ENCODE measurements around the gene PARK7. TPM values are rescaled to one million over a fixed set of nuclear protein-coding genes. Genes with fewer than 3 reads are reported as not detected.

The PARK7 gene
- total RNA-seq, 2 experiments from 2014 or later, result 429 to 457 TPM

- intact Hi-C loops (cut with micrococcal nuclease), result loop anchor here (5.0 kb wide), 1 partner anchor 913 kb away; the partner anchor contains the start of gene ENO1
These were observed 3.0 kb downstream of the PARK7 start for GRCh38 chr1:7964476-7964875.

GRCh38 chr1:7967196-7967595, 5.7 kb downstream of the PARK7 start:
- H3K4me1 Mint-ChIP-seq (ENCODE audit: low read depth), result peaks cover 47% of the 10 kb centered on the region
- no peaks in the 10 kb centered on the region for H3K27me3 Mint-ChIP-seq
- H3K36me3 Mint-ChIP-seq, result peaks cover 71% of the 10 kb centered on the region
- POLR2A ChIA-PET, result no interaction called here
- H3K9me3 Mint-ChIP-seq, result no peaks in the 10 kb centered on the region
- CTCF ChIA-PET, result interaction anchor here (0.7 to 4.6 kb wide), 3 partner anchors 8 to 384 kb away, joined by 3 to 32 read pairs (median 3); no protein-coding TSS in a partner anchor
- no peak overlapping the region for H3K4me3 Mint-ChIP-seq
- intact Hi-C loops (cut with micrococcal nuclease), result no loop called here
- peak overlapping the region; percentile 49 for H3K27ac Mint-ChIP-seq
- no peak for DNase-seq

More at GRCh38 chr1:7964476-7964875, 3.0 kb downstream of the PARK7 start:
- peaks cover 57% of the 10 kb centered on the region for H3K4me1 Mint-ChIP-seq (ENCODE audit: low read depth)
- H3K4me3 Mint-ChIP-seq, result no peak overlapping the region
- no peaks in the 10 kb centered on the region for H3K27me3 Mint-ChIP-seq
- no peaks in the 10 kb centered on the region for H3K9me3 Mint-ChIP-seq
- H3K27ac Mint-ChIP-seq, result peak overlapping the region; percentile 29
- ChIA-PET POLR2A (no interaction called here), CTCF (interaction anchor here (0.9 to 4.6 kb wide), 2 partner anchors 11 to 51 kb away, joined by 6 to 32 read pairs; no protein-coding TSS in a partner anchor)
- no peak for DNase-seq
- H3K36me3 Mint-ChIP-seq, result peaks cover 56% of the 10 kb centered on the region

GRCh38 chr1:7967651-7968050, 6.1 kb downstream of the PARK7 start:
- CTCF ChIA-PET, result interaction anchor here (1.5 to 4.6 kb wide), 3 partner anchors 8 to 383 kb away, joined by 3 to 32 read pairs (median 3); no protein-coding TSS in a partner anchor
- Mint-ChIP-seq H3K4me3 (no peak overlapping the region), H3K4me1 (ENCODE audit: low read depth) (peaks cover 46% of the 10 kb centered on the region), H3K9me3 (no peaks in the 10 kb centered on the region), H3K27ac (peak overlapping the region; percentile 49), H3K27me3 (no peaks in the 10 kb centered on the region), H3K36me3 (peaks cover 71% of the 10 kb centered on the region)
- intact Hi-C loops (cut with micrococcal nuclease), result no loop called here
- POLR2A ChIA-PET, result no interaction called here
- no peak for DNase-seq

- intact Hi-C loops (cut with micrococcal nuclease), result no loop called here
- Mint-ChIP-seq H3K4me3 (no peak overlapping the region), H3K27ac (no peak overlapping the region), H3K9me3 (no peaks in the 10 kb centered on the region), H3K27me3 (no peaks in the 10 kb centered on the region), H3K4me1 (ENCODE audit: low read depth) (peaks cover 22% of the 10 kb centered on the region), H3K36me3 (peaks cover 53% of the 10 kb centered on the region)
- POLR2A ChIA-PET, result interaction anchor here (1.4 kb wide), 1 partner anchor 9 kb away, joined by 4 read pairs; the partner anchor contains the start of gene PARK7
- no peak for DNase-seq
- CTCF ChIA-PET, result interaction anchor here (1.1 kb wide), 1 partner anchor 40 kb away, joined by 4 read pairs; no protein-coding TSS in a partner anchor
These were observed 8.7 kb downstream of the PARK7 start for GRCh38 chr1:7970246-7970645.

- ChIA-PET CTCF (interaction anchor here (0.6 to 1.1 kb wide), 2 partner anchors 40 to 80 kb away, joined by 3 to 4 read pairs; no protein-coding TSS in a partner anchor), POLR2A (interaction anchor here (1.4 kb wide), 1 partner anchor 9 kb away, joined by 4 read pairs; the partner anchor contains the start of gene PARK7)
- DNase-seq, result no peak
- Mint-ChIP-seq H3K27ac (no peak overlapping the region), H3K9me3 (no peaks in the 10 kb centered on the region), H3K4me3 (no peak overlapping the region), H3K27me3 (no peaks in the 10 kb centered on the region), H3K4me1 (ENCODE audit: low read depth) (peaks cover 16% of the 10 kb centered on the region), H3K36me3 (peaks cover 52% of the 10 kb centered on the region)
- intact Hi-C loops (cut with micrococcal nuclease), result no loop called here
These were observed 9.5 kb downstream of the PARK7 start for GRCh38 chr1:7971024-7971423.

GRCh38 chr1:7972285-7972684, 10.8 kb downstream of the PARK7 start:
- H3K4me3 Mint-ChIP-seq, result no peak overlapping the region
- H3K27me3 Mint-ChIP-seq, result no peaks in the 10 kb centered on the region
- peaks cover 44% of the 10 kb centered on the region for H3K36me3 Mint-ChIP-seq
- H3K27ac Mint-ChIP-seq, result no peak overlapping the region
- no peaks in the 10 kb centered on the region for H3K9me3 Mint-ChIP-seq
- ChIA-PET CTCF (no interaction called here), POLR2A (no interaction called here)
- no peak for DNase-seq
- H3K4me1 Mint-ChIP-seq (ENCODE audit: low read depth), result peaks cover 6% of the 10 kb centered on the region
- intact Hi-C loops (cut with micrococcal nuclease), result no loop called here

GRCh38 chr1:7973086-7973485, 11.6 kb downstream of the PARK7 start:
- Mint-ChIP-seq H3K36me3 (peaks cover 45% of the 10 kb centered on the region), H3K27me3 (no peaks in the 10 kb centered on the region), H3K4me3 (no peak overlapping the region), H3K9me3 (no peaks in the 10 kb centered on the region), H3K27ac (no peak overlapping the region), H3K4me1 (ENCODE audit: low read depth) (peaks cover 2% of the 10 kb centered on the region)
- ChIA-PET CTCF (no interaction called here), POLR2A (no interaction called here)
- no peak for DNase-seq
- intact Hi-C loops (cut with micrococcal nuclease), result no loop called here

GRCh38 chr1:7975212-7975865, 13.8 kb downstream of the PARK7 start:
- peak; percentile 58 for DNase-seq
- Mint-ChIP-seq H3K27ac (no peak overlapping the region), H3K4me3 (no peak overlapping the region), H3K9me3 (no peaks in the 10 kb centered on the region), H3K4me1 (ENCODE audit: low read depth) (peaks cover 2% of the 10 kb centered on the region), H3K36me3 (peaks cover 39% of the 10 kb centered on the region), H3K27me3 (no peaks in the 10 kb centered on the region)
- CTCF ChIA-PET, result interaction anchor here (0.6 to 2.5 kb wide), 15 partner anchors 9 to 375 kb away, joined by 3 to 32 read pairs (median 4); partner anchors contain the start of gene TNFRSF9
- intact Hi-C loops (cut with micrococcal nuclease), result no loop called here
- POLR2A ChIA-PET, result interaction anchor here (0.6 to 2.4 kb wide), 2 partner anchors 13 to 406 kb away, joined by 3 to 8 read pairs; partner anchors contain the start of gene PARK7

GRCh38 chr1:7980984-7981383, 19.5 kb downstream of the PARK7 start:
- H3K4me3 Mint-ChIP-seq, result no peak overlapping the region
- intact Hi-C loops (cut with micrococcal nuclease), result no loop called here
- H3K36me3 Mint-ChIP-seq, result peaks cover 40% of the 10 kb centered on the region
- no peak overlapping the region for H3K27ac Mint-ChIP-seq
- POLR2A ChIA-PET, result no interaction called here
- H3K4me1 Mint-ChIP-seq (ENCODE audit: low read depth), result peaks cover 5% of the 10 kb centered on the region
- no peak for DNase-seq
- CTCF ChIA-PET, result interaction anchor here (1.2 to 3.9 kb wide), 6 partner anchors 32 to 370 kb away, joined by 3 to 30 read pairs (median 4); no protein-coding TSS in a partner anchor
- H3K9me3 Mint-ChIP-seq, result no peaks in the 10 kb centered on the region
- no peaks in the 10 kb centered on the region for H3K27me3 Mint-ChIP-seq

GRCh38 chr1:7983086-7983778, 21.7 kb downstream of the PARK7 start:
- no peak overlapping the region for H3K4me3 Mint-ChIP-seq
- ChIA-PET CTCF (interaction anchor here (0.8 to 3.9 kb wide), 8 partner anchors 8 to 381 kb away, joined by 3 to 30 read pairs (median 4); no protein-coding TSS in a partner anchor), POLR2A (no interaction called here)
- H3K36me3 Mint-ChIP-seq, result peaks cover 45% of the 10 kb centered on the region
- H3K27ac Mint-ChIP-seq, result no peak overlapping the region
- H3K27me3 Mint-ChIP-seq, result no peaks in the 10 kb centered on the region
- DNase-seq, result no peak
- intact Hi-C loops (cut with micrococcal nuclease), result no loop called here
- no peaks in the 10 kb centered on the region for H3K9me3 Mint-ChIP-seq
- H3K4me1 Mint-ChIP-seq (ENCODE audit: low read depth), result peaks cover 5% of the 10 kb centered on the region

- ChIA-PET POLR2A (no interaction called here), CTCF (interaction anchor here (1.4 to 2.6 kb wide), 4 partner anchors 9 to 366 kb away, joined by 3 to 21 read pairs (median 8); no protein-coding TSS in a partner anchor)
- no peaks in the 10 kb centered on the region for H3K27me3 Mint-ChIP-seq
- peaks cover 9% of the 10 kb centered on the region for H3K4me1 Mint-ChIP-seq (ENCODE audit: low read depth)
- no peak for DNase-seq
- no peak overlapping the region for H3K4me3 Mint-ChIP-seq
- peaks cover 43% of the 10 kb centered on the region for H3K36me3 Mint-ChIP-seq
- H3K9me3 Mint-ChIP-seq, result no peaks in the 10 kb centered on the region
- intact Hi-C loops (cut with micrococcal nuclease), result no loop called here
- H3K27ac Mint-ChIP-seq, result no peak overlapping the region
These were observed 23.3 kb downstream of the PARK7 start for GRCh38 chr1:7984811-7985210.
